ENCODE results near the gene C16orf87.
A peak's percentile ranks its signal among the peaks of the same experiment; 100 is the strongest.

The C16orf87 gene

DNA sequence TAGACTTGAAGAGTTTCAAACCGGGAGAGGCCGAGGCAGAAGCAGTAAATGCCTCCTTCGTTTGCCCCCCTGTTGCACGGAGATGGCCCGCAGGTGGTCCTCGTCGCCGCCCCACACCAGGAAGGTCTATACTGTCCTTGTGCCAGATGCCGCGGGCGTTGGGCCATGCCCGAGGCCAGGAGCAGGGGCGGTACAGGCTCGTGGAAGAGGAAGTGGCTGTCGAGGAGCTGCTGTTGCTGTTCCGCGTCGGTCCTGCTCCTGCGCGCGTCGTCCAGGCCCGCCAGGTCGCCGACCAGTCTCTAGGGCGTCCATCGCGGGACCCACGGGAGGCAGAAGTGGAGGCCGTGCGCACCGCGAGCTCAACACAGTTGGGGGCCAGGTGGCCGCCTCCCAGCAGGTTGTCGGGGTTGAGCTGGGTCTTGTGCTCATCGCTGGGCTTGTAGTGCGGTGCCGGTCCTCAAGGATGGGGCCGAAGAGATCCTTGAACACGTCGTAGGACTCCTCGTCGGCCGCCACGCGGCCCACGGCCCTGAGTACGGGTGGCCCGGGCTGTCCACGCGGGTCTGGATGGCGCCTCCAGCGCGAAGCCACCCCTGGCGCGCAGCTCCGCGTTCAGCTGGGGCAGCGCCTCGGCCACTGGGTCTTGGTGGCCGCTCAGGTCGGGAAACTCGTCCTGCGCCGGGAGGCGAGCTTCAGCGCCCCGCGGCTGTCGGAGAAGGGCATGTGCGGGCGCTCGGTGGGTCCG lies 13.1 kb upstream of the C16orf87 start:
- DNase-seq, result no peak

DNA sequence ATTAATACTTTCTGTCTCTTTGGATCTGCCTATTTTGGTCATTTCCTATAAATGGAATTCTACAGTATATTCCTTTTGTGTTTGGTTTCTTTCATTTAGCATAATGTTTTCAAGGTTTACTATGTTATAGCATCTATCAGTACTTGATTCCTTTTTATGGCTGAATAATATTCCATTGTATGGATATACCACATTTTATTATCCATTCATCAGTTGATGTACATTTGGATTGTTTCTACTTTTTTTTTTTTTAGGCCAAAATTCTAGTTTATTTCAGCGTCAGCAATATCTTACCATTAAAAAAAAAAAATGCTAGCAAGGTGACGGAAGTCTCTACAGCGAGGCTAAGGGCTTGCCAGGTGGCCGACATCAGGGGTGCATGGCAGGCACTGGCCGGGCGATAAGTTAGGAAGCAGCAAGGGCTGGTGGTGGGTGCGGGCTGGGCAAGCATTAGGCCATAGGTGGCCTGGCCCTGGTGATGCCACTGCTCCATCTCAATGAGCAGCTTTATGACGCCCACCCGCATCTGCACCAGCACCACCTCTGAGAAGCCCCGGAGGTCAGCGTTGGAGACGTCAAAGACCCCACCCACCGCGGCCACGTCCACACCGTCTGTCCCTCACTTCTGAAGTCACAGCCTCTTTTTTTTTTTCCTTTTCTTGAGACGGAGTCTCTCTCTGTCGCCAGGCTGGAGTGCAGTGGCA lies 11.4 kb upstream of the C16orf87 start:
- DNase-seq, result no peak

DNA sequence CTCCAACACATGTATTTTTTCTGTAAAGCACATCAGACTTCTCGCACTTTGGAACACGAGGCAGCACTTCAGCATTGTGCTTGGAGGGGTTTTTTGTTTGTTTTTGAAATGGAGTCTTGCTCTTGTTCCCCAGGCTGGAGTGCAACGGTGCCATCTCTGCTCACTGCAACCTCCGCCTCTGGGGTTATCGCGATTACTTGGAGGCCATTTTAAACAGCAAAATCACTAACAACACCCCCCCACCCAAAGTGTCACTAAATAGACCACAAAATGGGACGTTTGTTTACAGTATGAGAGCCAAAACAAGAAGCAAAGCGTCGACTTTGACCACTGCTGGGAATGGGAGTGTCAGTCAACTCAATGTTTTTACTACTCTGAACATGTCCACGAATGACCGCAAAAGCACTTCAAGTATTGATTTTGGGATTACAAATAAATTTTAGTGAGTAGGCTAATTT lies 9.0 kb upstream of the C16orf87 start:
- DNase-seq, result no peak

DNA sequence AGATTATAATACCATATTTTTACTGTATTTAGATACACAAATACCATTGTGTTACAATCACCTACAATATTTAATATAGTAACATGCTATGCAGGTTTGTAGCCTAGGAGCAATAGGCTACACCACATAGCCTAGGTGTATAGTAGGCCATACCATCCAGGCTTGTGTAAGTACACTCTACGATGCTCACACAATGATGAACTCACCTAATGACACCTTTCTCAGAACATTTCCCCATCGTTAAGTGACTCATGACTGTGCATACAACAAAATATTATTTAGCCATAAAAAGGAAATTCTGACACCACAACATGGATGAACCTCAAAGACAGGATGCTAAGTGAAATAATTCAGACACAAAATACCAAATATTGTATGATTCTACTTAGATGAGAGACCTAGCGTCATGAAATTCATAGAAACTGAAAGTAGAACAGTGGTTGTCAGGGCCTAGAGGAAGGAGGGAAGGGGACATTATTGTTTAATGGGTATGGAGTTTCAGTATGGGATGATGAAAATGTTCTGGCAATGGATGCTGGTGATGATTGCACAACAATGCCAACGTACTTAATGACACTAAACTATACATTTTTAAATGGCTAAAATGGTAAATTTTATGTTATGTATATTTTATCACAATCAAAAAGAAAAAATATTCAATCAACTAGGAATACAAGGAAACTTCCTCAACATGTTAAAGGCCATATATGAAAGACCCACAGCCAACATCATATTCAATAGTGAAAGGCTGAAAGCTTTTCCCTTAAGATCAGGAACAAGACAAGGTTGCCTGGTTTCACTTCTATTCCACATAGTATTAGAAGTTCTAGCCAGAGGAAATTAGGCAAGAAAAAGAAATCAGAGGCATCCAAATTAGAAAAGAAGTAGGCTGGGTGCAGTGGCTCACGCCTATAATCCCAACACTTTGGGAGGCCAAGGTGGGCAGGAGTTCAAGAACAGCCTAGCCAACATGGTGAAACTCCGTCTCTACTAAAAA lies 5.9 kb upstream of the C16orf87 start:
- DNase-seq, result no peak

DNA sequence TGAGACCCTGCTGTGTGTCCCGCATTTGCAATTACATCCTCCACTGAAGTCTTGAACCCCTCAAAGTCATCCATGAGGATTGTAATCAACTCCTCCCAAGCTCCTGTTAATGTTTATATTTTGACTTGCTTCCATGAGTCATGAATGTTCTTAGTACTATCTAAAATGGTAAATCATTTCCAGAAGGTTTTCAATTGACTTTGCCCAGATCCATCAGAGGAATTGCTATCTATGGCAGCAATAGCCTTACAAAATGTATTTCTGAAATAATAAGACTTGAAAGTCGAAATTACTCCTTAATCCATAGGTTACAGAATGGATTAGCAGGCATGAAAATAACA lies 2.5 kb upstream of the C16orf87 start:
- no peak for DNase-seq

DNA sequence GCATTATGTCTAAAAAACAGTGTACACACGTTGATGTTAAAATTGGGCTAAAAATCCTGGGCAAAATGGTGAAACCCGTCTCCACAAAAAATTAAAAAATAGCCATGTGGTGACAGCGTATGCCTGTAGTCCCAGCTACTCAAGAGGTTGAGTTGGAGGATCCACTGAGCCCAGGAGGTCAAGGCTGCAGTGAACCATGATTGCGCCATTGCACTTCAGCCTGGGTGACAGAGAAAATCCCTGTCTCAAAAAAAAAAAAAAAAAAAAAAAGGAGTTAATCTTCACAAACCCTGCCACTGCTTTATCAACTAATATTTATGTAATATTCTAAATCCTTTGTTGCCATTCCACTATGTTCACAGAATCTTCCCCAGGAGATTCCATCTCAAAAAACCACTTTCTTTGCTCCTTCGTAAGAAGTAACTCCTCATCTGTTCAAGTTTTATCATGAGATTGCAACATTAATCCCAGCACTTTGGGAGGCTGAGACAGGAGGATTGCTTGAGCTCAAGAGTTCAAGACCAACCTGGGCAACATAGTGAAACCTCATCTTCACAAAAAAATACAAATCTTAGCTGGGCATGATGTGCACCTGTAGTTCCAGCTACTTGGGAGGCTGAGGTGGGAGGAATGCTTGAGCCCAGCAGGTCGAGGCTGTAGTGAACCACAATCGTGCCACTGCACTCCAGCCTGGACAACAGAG lies 1.9 kb upstream of the C16orf87 start:
- no peak for DNase-seq

DNA sequence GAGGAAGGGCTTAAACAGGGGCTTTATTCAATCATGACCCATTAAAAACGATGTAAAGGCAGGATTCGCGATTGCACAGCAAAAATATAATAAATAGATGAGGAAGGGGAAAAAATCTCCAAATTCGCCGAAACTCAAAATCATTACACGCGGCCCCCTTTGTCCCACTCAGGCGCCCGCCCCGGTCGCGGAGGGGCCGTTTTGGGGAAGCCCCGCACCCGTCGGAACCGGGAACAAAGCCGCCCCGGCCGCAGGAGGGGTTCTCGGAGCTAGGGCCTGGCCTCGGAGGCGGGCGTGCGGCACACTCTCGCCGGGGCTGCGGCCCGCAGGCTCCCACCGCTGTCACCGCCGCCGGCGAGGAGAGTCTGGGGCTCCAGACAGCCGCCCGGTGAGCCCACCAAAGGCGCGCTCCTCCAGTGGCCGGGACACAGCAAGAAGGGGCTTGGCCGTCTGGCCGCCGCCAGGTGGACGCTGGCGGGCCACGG lies 521 bp downstream of the C16orf87 start:
- peak in 1 of 2 experiments; percentile 32 for DNase-seq

DNA sequence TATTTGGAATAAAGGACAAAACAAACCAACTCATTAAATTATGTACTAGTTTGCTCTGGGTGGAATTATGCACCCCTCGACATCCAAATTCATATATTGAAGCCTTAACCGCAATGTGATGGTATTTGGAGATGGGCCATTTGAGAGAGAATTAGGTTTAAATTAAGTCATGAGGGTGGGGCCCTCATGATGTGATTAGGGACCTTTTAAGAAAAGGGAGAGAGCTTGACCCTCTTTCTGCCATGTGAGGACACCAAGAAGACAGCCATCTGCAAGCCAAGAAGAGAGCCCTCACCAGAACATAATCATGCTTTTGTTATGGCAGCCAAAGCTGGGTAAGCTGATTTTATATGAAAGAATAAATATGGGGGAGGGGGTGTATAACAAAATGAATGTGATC lies 2.0 kb downstream of the C16orf87 start:
- DNase-seq, result no peak

DNA sequence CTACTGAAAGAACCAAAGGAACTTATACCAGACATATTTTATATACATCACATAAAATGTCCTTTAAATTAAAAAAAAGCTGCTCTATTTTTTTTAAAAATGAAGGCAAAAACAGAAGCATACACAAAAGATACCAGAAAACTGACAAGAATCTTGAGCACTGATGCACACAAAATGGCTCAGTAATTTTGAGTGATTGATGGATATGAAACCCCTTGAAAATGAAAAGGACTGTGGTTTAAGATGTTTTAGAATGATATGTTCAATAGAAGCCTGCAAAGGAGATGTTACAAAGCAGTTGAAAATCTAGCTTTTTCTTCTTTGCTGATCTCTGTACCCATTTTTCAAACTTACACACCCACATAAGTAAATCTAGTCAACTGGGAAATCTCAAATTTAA lies 2.7 kb downstream of the C16orf87 start:
- no peak for DNase-seq

DNA sequence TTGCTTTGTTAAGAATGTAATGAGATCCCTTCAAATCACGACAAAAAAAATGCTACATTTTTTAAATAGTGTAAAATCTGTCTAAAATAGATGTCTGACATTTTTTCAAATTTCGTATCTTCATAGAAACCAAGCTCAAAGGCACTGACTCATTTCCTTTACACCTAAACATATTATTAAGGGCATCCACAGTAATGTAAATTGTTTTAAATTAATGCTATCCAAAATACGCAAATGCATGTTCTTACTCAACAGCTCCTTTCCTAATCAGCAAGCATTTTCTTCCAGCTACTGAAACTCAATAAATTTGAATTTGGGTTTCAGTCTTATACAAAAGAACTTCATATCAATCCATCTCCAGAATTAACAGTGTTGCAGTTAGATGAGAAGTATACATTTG lies 4.3 kb downstream of the C16orf87 start:
- DNase-seq, result no peak

DNA sequence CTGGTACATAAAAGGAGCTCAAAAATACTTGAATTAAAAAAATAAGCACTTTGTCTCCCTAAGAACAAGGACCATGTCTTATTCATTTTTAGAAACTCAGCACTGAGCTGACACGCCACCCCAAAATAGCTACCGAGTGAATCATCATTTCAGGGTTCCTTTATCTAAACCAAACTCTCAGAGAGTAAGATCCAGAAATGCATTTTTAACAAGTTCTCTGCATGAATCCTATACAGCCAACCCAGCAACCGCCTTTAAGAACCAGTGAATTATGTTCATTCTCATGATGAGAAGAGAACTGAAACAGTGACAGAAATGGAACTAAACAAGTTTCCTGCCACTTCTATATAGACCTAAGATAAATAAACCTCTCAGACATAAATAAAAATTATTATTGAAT lies 8.7 kb downstream of the C16orf87 start:
- DNase-seq, result no peak

DNA sequence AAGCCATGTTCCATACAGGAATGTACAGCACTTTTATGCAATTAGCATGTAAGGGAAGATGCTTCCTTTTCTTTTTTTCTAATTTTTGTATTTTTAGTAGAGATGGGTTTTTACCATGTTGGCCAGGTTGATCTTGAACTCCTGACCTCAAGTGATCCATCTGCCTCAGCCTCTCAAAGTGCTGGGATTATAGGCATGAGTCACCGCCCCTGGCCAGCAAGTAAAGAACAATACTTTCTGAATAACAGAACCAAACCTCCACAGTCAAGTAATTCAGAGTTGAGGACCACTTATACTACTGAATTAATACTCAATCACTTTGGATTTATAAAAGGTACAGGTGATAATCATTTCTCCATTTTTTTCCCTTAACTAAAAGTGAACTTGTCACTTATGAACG lies 13.0 kb downstream of the C16orf87 start:
- no peak for DNase-seq

DNA sequence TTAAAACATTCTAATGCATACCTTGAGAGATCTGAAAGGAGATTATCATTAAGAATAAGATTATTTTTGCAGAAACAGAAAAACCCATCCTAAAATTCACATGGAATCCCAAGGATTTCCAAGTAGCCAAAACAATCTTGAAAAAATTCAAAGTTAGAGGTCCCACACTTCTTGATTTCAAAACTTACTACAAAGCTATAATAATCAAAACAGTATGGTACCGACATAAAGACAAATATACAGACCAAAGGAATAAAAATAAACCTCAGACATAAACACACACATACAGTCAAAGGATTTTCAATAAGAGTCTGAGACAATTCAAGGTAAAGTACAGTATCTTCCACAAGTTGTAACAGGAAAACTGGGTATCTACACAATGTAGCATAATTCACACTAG lies 16.2 kb downstream of the C16orf87 start:
- no peak for DNase-seq

DNA sequence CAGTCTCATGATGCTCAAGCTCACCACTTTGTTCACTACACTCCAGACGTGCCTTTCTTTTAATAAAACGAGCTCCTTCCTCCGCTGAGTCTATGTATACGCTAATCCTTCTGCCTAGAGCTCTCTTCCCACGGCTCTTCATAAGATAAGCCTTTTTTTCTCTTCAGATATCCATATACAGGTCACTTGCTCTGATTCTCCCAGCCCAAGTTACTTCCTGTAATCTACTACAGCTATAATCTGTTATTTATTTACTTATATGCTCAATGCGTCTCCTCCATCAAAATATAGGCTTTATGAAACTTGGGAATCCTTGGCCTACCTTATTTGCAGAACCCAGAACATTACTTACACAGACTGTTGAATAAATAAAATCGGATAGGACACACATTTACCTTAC lies 17.4 kb downstream of the C16orf87 start:
- no peak for DNase-seq

DNA sequence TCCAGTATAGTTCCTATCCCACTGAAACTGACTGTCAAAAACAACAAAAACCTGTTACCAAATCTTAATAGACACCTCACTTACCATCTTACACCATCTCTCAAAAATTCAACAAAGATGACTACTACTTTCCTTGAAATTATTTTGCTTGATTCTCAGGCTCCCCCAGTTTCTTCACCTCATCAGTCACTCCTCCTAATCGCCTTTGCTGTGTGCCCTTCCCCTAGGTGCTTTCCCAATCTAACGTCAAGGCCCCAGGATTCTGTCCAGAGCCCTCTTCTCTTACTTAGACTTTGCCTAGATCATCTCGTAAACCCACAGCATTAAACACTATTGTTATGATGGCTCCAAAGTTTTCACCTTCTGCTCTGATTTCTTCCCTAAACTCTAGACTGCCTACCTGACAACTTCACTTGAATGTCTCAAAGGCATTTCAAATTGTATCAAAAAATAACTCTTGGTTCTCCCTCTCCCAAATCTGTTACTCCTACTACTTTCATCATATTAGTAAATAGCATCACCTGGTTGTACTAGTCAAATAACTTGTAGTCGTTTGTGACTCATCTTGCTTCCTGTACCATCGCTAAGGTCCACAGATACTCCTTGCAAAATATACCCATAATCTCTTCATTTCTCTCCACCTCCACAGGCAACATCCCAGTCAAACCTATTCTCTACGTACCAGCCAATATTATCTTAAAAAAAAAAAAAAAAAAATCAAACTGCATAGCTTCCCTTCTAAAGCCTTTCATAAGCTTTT lies 18.0 kb downstream of the C16orf87 start:
- DNase-seq, result no peak

DNA sequence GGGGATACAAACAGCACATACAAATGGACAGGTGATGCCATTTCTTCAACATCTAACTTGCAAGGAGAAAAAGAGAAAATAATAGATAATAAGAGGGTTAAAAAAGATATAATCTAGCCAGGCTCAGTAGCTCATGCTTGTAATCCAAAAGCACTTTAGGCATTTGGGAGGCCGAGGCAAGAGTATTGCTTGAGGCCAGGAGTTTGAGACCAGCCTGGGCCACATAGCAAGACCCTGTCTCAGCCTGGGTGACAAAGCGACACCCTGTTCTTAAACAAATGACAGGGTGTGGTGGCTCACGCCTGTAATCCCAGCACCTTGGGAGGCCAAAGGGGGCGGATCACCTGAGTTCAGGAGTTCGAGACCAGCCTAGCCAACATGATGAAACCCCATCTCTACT lies 19.3 kb downstream of the C16orf87 start:
- no peak for DNase-seq

DNA sequence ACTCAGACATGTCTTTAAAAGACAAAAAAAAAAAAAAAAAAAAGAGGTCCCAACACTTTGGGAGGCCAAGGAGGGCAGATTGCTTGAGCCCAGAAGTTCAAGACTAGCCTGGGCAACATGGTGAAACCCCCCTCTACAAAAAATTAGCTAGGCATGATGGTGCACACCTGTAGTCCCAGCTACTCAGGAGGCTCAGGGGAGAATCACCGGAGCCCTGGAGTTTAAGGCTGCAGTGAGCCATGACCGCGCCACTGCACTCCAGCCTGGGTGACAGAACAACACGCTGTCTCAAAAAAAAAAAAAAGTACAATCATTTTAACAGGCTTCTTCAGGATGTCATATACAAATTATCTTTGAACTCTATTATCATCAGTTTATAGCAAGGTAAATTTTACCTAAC lies 22.0 kb downstream of the C16orf87 start:
- DNase-seq, result peak in 1 of 2 experiments; percentile 2

DNA sequence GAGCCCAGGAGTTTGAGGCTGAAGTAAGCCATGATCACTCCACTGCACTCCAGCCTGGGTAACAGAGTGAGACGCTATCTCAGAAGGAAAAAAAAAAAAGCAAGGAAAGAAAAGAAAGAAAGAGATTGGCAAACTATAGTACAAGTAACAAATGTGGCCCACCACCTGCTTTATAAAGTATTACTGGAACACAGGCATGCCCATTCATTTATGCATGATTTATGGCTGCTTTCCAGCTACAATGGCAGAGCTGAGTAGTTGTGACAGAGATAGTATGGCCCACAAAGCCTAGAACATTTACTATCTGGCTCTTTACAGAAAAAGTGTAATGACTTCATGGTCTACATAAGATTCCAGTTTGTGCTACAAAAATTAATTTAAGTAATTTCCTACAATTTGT lies 23.6 kb downstream of the C16orf87 start:
- DNase-seq, result no peak

DNA sequence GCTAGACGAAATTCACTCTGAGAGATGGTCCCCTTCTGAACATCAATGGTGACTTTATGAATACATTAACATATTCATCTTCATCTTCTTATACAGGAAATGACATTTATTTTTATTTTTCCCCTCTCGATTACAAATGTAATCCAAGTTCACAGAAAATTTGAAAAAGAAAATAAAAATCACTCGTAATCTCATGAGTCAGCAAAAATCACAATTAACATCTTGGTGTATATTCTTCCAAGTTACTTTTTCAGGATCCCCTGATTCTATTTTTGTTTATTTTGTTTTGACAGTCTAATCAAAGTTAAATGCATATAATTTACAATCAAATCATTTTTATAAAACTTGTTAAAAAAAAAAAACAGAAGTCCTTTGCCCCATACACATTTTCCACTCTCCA lies 27.6 kb downstream of the C16orf87 start:
- DNase-seq, result no peak

DNA sequence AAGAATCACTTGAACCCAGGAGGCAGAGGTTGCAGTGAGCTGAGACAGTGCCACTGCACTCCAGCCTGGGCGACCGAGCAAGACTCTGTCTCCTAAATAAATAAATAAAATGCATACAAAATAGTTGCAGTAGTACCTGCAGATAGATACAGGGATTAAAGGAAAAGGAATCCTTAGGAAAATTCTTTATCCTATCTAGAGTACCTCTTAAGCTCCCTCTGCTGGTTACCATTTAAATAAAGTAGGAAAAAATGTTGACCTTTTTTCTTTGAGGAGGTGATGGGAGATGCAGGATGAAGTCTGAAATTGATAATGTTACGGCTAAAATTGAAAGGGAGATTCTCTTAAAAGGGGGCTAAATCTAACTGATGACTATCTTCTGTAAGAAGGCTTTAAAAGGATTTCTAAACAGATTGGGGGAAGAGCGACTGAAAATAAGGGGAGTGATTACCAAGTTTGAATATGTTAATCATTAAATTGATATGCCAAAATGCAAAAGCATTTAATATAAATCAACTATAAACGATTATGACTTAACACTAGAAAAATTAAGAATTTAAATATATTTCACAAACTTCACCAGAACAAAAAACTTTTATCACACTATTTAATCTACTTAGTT lies 29.4 kb downstream of the C16orf87 start:
- peak; percentile 22 to 41 for DNase-seq

DNA sequence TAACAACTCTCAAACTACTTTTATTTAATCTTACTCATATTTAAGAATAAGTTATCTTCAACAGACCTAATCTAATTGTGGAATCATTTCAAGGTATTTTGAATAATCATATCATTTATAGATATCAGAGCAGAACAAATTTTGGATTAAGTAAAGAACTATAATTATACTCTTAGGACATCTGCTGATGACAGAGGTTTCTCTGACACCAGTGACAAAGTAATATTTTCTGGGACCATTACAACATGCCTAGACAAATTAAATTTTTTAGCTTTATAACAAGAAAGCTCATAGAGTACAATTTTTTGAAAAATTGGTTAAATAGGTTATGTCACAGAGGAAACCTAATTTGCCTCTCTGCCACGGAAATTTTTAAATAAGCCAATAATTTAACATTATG lies 30.5 kb downstream of the C16orf87 start:
- no peak for DNase-seq
